Activated CD4-positive, alpha-beta T cell treated with anti-CD3 and anti-CD28 coated beads for 36 hours (primary cell): ENCODE results near the gene KDM4D. TPM values are rescaled to one million over a fixed set of nuclear protein-coding genes. Genes with fewer than 3 reads are reported as not detected.
"Not testable (repeated sequence)": the region's sequence is repeated elsewhere in the genome, so short reads cannot be mapped to it uniquely, and the experiment has no call there.

Source experiments
- ATAC-seq: fragments of 200-7000 bp; cut with Tn5 transposase; one replicate; pipeline ENCODE4 v1.10.0; 2021; ENCODE audit warnings: mild to moderate bottlenecking, moderate library complexity
- CTCF ChIA-PET: fragments of 350-600 bp; sonication (Branson Sonifier 250); formaldehyde crosslinking; loops from one replicate; lab custom pipeline; 2021; ENCODE audit warnings: antibody characterized with exemption; lab: Charles Lee
- POLR2A ChIA-PET: fragments of 350-600 bp; sonication (Branson Sonifier 250); formaldehyde crosslinking; loops from one replicate; lab custom pipeline; 2021; ENCODE audit warnings: antibody characterized with exemption, inconsistent platforms; lab: Charles Lee
- DNase-seq: peaks from one replicate; pipeline ENCODE4 v3.0.0-alpha.2; 2020
- H3K27ac Mint-ChIP-seq: one replicate; pipeline ENCODE4 v1.8.0; 2021; ENCODE audit warnings: mixed read lengths
- H3K27me3 Mint-ChIP-seq: one replicate; pipeline ENCODE4 v1.8.0; 2021; ENCODE audit warnings: mixed read lengths
- H3K36me3 Mint-ChIP-seq: one replicate; pipeline ENCODE4 v1.8.0; 2021; ENCODE audit warnings: low read depth, mixed read lengths
- H3K4me1 Mint-ChIP-seq: one replicate; pipeline ENCODE4 v1.8.0; 2021; ENCODE audit warnings: mixed read lengths
- H3K4me3 Mint-ChIP-seq: one replicate; pipeline ENCODE4 v1.8.0; 2021; ENCODE audit warnings: mild to moderate bottlenecking, moderate library complexity, mixed read lengths
- H3K9me3 Mint-ChIP-seq: one replicate; pipeline ENCODE4 v1.8.0; 2021; ENCODE audit warnings: low read depth, mixed read lengths
- intact Hi-C, 2 experiments: fragments of 100-400 bp; cut with DNase I in 1 of 2; cut with micrococcal nuclease in 1 of 2; formaldehyde crosslinking; loops; one replicate each; pipeline versions ENCODE4 v1.14.2 to v1.15.1; 2022 to 2024; cut with DNase I, micrococcal nuclease
- total RNA-seq, 2 experiments: library from RNA; stranded (reverse); gene quantifications; one replicate each; pipeline ENCODE4 v1.2.3, GENCODE V29; 2021

KDM4D gene
- 1 to 10 TPM; 1.5 to 1.8 TPM for total RNA-seq

DNA sequence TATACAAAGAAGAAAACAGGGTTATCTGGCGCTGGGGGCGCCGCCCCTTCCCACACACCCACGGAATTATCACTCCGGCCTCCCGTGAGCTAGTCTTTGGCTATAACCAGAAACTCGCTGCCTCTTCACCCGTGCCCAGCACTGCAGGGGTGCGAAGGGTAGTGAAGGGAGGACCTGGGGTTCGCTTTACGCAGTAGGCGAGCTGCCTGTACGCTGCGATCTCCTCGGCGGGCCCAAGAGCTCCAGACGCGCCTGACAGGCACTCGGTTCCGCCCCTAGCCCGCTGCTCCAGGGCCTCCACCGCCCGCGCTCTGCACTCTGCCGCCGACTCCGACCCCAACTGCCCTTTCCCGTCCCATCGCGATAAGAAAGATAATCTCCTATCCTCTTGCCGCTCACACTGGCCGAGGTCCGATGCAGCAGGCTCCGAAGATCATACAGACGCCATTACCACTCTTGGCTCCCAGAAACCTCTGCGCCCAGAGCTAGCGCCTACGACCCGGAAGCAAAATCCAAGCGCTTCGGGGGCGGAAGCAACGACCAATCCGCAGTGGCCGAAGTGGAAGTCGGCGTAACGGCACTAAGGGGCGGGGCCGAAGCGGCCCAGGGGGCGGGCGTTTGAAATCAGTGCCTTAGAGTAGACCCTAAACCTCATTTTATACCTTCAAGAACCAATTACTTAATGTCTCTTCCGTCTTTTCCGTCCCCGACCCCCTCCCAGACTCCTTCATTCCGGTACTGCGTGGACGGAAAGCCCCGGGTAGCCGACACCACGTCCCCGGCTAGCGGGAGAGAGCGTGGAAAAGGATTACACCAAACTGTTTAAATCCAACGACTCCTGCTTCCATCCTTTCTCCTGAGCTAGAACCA lies at the start of gene KDM4D, which contains the start of gene CWC15:
Gene KDM4D, plus strand, starts transcription at position 611 of the 870 bp plus-strand sequence. CDS start 23,664 bp downstream, outside the sequence.
Gene CWC15, minus strand, starts transcription at position 458 of the 870 bp plus-strand sequence. CDS start 1,371 bp downstream, outside the sequence.
- Mint-ChIP-seq H3K9me3 (no peaks in the 10 kb centered on the region), H3K4me1 (peaks cover 27% of the 10 kb centered on the region), H3K36me3 (peaks cover 24% of the 10 kb centered on the region), H3K27me3 (no peaks in the 10 kb centered on the region), H3K27ac (peak within 1 kb of the TSS; percentile 94), H3K4me3 (peak within 1 kb of the TSS; percentile 84)
- ATAC-seq, result peak; percentile 99
- DNase-seq, result peak; percentile 97
- intact Hi-C loops, result loop anchor here (1.0 to 5.0 kb wide), 11 partner anchors 95 to 1417 kb away; partner anchors contain the start of genes CEP57 (in 2 of the 2), ENDOD1 (in 2 of the 2), JRKL (in 1 of the 2) and MED17 (in 1 of the 2)
- ChIA-PET CTCF (interaction anchor here (0.8 to 2.4 kb wide), 10 partner anchors 9 to 259 kb away, joined by 3 to 9 read pairs (median 3); partner anchors contain the start of gene SRSF8), POLR2A (interaction anchor here (0.6 to 1.2 kb wide), 4 partner anchors 94 to 845 kb away, joined by 3 to 8 read pairs (median 4); partner anchors contain the start of genes FAM76B, PANX1 and SRSF8)

DNA sequence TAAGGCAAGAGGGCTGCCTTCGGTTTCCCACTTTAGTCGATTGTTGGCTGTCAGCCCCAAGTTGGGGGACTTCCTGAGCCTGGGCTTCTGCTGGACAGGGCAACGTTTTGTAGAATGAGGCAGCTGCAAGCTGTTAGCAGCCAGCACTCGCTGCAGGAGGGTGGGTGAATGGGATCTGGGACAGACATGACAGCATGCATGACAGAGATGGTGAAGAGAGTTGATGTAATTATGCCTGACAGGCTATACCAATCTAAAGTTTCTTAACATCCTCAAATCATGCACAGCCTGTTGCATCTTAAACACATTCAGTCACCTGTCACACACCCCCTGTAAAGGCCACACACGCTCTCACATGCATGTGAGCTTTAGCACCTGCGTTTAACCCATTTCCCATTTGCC lies 49.3 kb upstream of the KDM4D start:
- ATAC-seq (peak; percentile 40), DNase-seq (no peak)
- ChIA-PET POLR2A (no interaction called here), CTCF (interaction anchor here (0.7 to 0.9 kb wide), 2 partner anchors 9 to 1415 kb away, joined by 3 read pairs; no protein-coding TSS in a partner anchor)
- H3K4me1 Mint-ChIP-seq, result peaks cover 45% of the 10 kb centered on the region
- intact Hi-C loops, result no loop called here
- H3K4me3 Mint-ChIP-seq, result no peak overlapping the region
- no peaks in the 10 kb centered on the region for H3K27me3 Mint-ChIP-seq
- peaks cover 16% of the 10 kb centered on the region for H3K9me3 Mint-ChIP-seq
- H3K36me3 Mint-ChIP-seq, result peaks cover 14% of the 10 kb centered on the region
- H3K27ac Mint-ChIP-seq, result no peak overlapping the region

DNA sequence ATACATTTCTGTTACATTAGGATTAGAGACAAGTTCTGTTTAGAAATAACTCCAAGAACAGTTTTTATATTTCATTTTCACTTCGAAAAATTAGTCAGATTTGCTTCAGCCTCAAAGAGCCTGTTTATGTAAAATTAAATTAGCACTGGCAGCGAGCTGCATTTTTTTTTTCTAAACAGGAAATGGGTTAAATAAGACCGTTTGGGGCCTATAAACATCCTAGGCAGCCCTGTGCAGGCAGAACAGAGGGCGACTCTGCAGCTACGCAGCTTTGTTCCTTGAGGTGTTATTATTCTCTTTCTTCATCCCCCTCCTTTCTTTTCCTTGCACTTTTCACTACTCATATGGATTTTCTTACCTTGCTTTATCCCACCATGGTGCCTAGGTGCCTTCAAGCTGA lies 48.9 kb upstream of the KDM4D start:
- peaks cover 14% of the 10 kb centered on the region for H3K36me3 Mint-ChIP-seq
- H3K4me3 Mint-ChIP-seq, result no peak overlapping the region
- POLR2A ChIA-PET, result interaction anchor here (0.7 kb wide), 1 partner anchor 766 kb away, joined by 3 read pairs; no protein-coding TSS in a partner anchor
- ATAC-seq (peak; percentile 64), DNase-seq (peak; percentile 28)
- peak overlapping the region; percentile 59 for H3K27ac Mint-ChIP-seq
- intact Hi-C loops, result no loop called here
- H3K4me1 Mint-ChIP-seq, result peaks cover 45% of the 10 kb centered on the region
- no peaks in the 10 kb centered on the region for H3K27me3 Mint-ChIP-seq
- H3K9me3 Mint-ChIP-seq, result peaks cover 16% of the 10 kb centered on the region
- CTCF ChIA-PET, result interaction anchor here (0.5 to 0.9 kb wide), 3 partner anchors 9 to 1415 kb away, joined by 3 read pairs; no protein-coding TSS in a partner anchor

DNA sequence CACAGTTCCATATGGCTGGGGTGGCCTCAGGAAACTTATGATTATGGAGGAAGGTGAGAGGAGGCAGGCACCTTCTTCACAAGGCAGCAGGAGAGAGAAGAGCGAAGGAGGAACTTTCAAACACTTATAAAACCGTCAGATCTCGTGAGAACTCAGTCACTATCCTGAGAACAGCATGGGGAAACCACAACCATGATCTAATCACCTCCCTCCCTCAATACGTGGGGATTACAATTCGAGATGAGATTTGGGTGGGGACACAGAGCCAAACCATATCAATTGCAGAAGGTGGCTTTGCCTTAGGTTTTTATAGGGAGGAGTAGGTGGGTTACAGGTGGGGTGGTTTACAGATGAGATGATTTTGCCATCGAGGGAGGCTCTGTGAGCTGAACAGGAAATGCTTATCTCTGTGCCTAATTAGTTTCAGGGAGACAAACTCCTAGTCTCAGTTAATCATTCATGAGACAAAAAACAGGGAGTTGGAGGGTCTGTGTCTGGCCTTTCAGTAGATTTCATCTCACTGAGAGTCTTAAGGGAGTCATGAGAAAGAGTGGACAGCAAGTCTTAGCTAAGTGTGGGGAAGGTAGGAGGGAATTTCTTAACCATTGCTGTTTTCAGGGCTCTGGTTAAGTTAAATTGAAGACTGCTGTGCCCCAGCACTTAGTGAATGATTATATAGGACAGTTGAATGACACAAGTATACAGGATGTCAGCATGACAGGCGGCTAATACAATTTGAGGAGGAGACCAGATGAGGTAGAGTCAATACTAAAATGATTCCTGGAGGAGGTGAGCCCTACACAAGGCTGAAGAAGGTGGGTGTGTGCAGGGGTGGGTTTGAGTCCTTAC lies 47.9 kb upstream of the KDM4D start:
- ChIA-PET CTCF (no interaction called here), POLR2A (interaction anchor here (0.6 to 0.7 kb wide), 2 partner anchors 222 to 764 kb away, joined by 3 to 4 read pairs; no protein-coding TSS in a partner anchor)
- Mint-ChIP-seq H3K36me3 (peaks cover 14% of the 10 kb centered on the region), H3K4me3 (no peak overlapping the region), H3K27ac (peak overlapping the region; percentile 59), H3K9me3 (peaks cover 16% of the 10 kb centered on the region), H3K4me1 (peaks cover 45% of the 10 kb centered on the region), H3K27me3 (no peaks in the 10 kb centered on the region)
- intact Hi-C loops, result no loop called here
- no peak for DNase-seq
- ATAC-seq, result no peak

DNA sequence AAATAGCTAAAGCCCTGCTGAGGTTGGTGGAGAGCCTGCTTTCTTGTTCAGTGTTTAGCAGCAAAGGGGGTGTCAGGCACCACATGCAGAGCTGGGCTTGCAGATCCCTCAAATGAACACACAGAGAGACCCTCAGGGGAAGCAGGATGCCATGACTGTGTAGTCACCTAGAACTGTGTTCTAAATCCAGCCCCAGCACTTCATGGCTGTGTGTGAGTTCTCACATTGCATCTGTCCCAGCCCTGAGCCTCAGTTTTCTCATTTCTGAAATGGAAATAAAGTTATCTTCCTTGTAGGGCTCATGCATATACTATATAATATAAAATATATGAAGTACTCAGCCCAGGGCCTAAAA lies 47.3 kb upstream of the KDM4D start:
- intact Hi-C loops, result no loop called here
- ChIA-PET CTCF (interaction anchor here (0.5 kb wide), 1 partner anchor 18 kb away, joined by 3 read pairs; no protein-coding TSS in a partner anchor), POLR2A (interaction anchor here (0.6 kb wide), 1 partner anchor 222 kb away, joined by 4 read pairs; no protein-coding TSS in a partner anchor)
- peaks cover 16% of the 10 kb centered on the region for H3K9me3 Mint-ChIP-seq
- H3K27me3 Mint-ChIP-seq, result no peaks in the 10 kb centered on the region
- peaks cover 44% of the 10 kb centered on the region for H3K4me1 Mint-ChIP-seq
- H3K36me3 Mint-ChIP-seq, result peaks cover 14% of the 10 kb centered on the region
- ATAC-seq (no peak), DNase-seq (no peak)
- H3K27ac Mint-ChIP-seq, result peak overlapping the region; percentile 24
- no peak overlapping the region for H3K4me3 Mint-ChIP-seq

DNA sequence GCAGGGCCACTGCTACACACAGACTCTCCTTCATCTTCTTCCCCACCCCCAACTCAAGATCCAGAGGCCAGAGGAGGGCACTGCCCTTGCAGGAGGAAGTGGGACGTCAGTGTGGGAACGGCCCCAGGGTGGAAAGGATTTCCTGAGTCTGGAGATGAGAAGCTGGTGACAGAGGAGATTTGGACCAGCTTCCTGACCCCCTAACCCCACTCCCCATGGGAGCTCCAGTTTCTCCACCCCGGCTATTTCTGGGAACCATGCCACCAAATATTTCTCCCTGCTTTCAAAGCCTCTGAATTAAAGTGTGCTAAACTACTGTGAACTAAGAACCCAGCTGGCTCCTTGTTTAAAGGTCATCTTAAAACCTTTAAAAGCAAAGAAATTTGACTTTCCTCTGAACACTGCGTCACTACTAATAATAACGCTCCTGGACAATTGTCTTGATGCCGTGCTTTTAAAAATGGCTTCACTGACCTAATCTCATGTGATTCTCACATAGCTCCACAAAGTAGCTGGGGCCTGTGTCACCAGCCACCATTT lies 46.7 kb upstream of the KDM4D start:
- peaks cover 16% of the 10 kb centered on the region for H3K9me3 Mint-ChIP-seq
- CTCF ChIA-PET, result interaction anchor here (0.5 to 0.8 kb wide), 2 partner anchors 19 to 407 kb away, joined by 3 read pairs; no protein-coding TSS in a partner anchor
- H3K36me3 Mint-ChIP-seq, result peaks cover 14% of the 10 kb centered on the region
- no peak overlapping the region for H3K4me3 Mint-ChIP-seq
- H3K27ac Mint-ChIP-seq, result no peak overlapping the region
- H3K4me1 Mint-ChIP-seq, result peaks cover 44% of the 10 kb centered on the region
- ATAC-seq (no peak), DNase-seq (no peak)
- intact Hi-C loops, result no loop called here
- H3K27me3 Mint-ChIP-seq, result no peaks in the 10 kb centered on the region
- POLR2A ChIA-PET, result interaction anchor here (0.6 kb wide), 2 partner anchors 198 to 221 kb away, joined by 3 to 4 read pairs; no protein-coding TSS in a partner anchor

DNA sequence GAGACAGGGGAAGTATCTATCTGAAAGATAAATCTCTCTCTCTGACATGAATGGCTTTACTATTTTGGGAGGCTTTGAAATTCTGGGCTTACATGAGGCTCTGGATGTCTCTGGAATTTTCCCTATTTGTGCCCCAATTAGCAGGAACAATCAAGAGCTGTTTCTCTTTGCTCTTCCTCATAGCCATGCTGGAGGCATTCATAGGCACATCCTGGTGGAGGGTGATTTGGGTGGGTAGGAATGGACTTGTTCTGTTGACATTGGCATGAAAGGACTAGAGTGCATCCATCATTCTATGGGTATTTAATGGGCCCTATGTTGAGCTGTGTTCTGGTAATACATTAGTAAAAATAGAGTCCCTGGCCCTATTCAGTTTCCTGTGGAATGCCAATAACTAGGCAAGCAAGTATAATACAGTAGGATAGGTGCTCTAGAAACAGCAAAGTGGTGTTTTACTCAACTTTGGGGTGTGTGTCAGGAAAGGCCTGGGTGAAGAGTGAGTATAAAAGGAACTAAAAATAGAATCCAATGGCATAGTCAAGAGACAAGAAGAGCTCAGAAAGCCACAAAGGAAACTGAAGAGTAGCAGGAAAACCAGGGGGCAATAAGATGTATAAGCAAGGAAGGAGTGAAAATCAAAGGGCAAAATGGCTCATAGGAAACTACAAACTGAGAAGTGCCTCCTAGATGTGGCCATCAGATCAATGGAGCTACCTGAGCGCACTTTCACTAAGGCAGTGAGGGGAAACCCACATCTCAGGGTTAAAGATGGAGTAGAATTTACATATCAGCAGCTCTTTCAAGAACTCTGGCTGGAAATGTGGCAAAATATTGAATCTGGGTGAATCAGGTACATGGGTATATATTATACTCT lies 45.2 kb upstream of the KDM4D start:
- intact Hi-C loops, result no loop called here
- Mint-ChIP-seq H3K4me3 (no peak overlapping the region), H3K36me3 (peaks cover 14% of the 10 kb centered on the region), H3K4me1 (peaks cover 46% of the 10 kb centered on the region), H3K27me3 (no peaks in the 10 kb centered on the region), H3K27ac (peak overlapping the region; percentile 9), H3K9me3 (peaks cover 16% of the 10 kb centered on the region)
- ChIA-PET CTCF (interaction anchor here (0.8 to 1.2 kb wide), 2 partner anchors 52 kb away, joined by 3 read pairs; no protein-coding TSS in a partner anchor), POLR2A (no interaction called here)
- ATAC-seq (peak; percentile 38), DNase-seq (no peak)

DNA sequence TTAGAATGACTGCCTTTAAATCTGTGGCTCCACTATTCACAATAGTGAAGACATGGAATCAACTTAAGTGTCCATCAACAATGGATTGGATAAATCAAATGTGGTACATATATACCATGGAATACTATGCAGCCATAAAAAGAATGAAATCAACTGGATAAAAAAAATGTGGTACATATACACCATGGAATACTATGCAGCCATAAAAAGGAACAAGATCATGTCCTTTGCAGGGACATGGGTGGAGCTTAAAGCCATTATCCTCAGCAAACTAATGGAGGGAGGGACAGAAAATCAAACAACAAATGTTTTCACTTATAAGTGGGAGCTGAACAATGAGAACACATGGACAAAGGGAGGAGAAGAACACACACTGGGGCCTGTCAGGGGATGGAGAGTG lies 41.4 kb upstream of the KDM4D start:
- ATAC-seq, intact Hi-C loops, H3K27ac Mint-ChIP-seq, H3K4me3 Mint-ChIP-seq, DNase-seq, H3K36me3 Mint-ChIP-seq, H3K9me3 Mint-ChIP-seq, POLR2A ChIA-PET, H3K27me3 Mint-ChIP-seq: not testable (repeated sequence)
- CTCF ChIA-PET, result interaction anchor here (0.8 kb wide), 1 partner anchor 10 kb away, joined by 3 read pairs; no protein-coding TSS in a partner anchor
- peaks cover 45% of the 10 kb centered on the region for H3K4me1 Mint-ChIP-seq

DNA sequence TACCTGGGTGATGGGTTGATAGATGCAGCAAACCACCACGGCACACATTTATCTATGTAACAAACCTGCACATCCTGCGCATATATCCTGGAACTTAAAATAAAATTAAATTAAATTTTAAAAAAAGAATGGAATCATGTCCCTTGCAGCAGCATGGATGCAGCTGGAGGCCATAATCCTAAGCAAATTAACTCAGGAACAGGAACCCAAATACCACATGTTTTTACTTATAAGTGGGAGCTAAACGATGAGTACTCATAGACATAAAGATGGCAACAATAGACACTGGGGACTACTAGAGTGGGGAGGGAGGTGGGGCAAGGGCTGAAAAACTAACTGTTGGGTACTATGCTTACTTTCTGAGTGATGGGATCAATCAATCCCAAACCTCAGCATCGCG lies 41.0 kb upstream of the KDM4D start:
- no peak overlapping the region for H3K27ac Mint-ChIP-seq
- ChIA-PET CTCF (interaction anchor here (1.6 kb wide), 1 partner anchor 8 kb away, joined by 3 read pairs; no protein-coding TSS in a partner anchor), POLR2A (no interaction called here)
- peaks cover 3% of the 10 kb centered on the region for H3K9me3 Mint-ChIP-seq
- H3K4me3 Mint-ChIP-seq, result no peak overlapping the region
- ATAC-seq (no peak), DNase-seq (no peak)
- H3K4me1 Mint-ChIP-seq, result peaks cover 41% of the 10 kb centered on the region
- no peaks in the 10 kb centered on the region for H3K27me3 Mint-ChIP-seq
- intact Hi-C loops, result no loop called here
- no peaks in the 10 kb centered on the region for H3K36me3 Mint-ChIP-seq
